Hematopoietic multipotent progenitor cell treated with erythropoietin and hydrocortisone succinate and interleukin-3 and kit ligand, for 6 days (in vitro differentiated cells): ENCODE measurements around the gene SMIM10L1.

Experiments used
- DNase-seq: peaks from one replicate; pipeline ENCODE4 v3.0.0-alpha.2; 2015

The SMIM10L1 gene

GRCh38 chr12:11202811-11203210 lies 31.8 kb downstream of the SMIM10L1 start:
- no peak for DNase-seq

DNA sequence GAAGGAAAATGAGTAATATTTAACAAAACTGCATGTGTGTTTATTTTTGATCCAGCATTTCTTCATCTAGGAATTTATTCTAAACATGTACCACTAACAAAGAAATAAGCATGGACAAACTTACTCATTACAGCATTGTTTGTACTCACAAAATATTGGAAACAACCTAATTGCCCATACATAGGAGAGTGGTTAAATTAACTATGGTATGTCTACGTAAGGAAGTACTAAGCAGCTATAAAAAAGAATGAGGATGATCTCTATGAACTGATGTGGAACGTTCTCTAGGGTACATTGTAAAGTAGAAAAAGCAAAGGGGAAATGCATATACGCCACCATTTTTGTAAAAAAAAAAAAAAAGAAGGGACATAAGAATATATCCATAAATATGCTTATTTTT lies 33.2 kb downstream of the SMIM10L1 start:
- no peak for DNase-seq

- DNase-seq = peak; percentile 2
These were observed 38.1 kb downstream of the SMIM10L1 start for GRCh38 chr12:11209113-11209512.
